MM.1S (cell line): ENCODE data around the gene STAT3.
"Not testable (repeated sequence)": the region's sequence is repeated elsewhere in the genome, so short reads cannot be mapped to it uniquely, and the experiment has no call there.

ENCODE experiments used
- DNase-seq: peaks from one replicate; pipeline ENCODE4 v3.0.0-alpha.2; 2015
- H2AFZ ChIP-seq: fragments of 300-600 bp; sonication (generic); 2 replicates; pipeline ENCODE4 v1.6.0; 2016; ENCODE audit warnings: antibody characterized with exemption, low read length
- H3F3A ChIP-seq: fragments of 300-600 bp; sonication (generic); 2 replicates; pipeline ENCODE4 v1.6.1; 2016; ENCODE audit warnings: mild to moderate bottlenecking, antibody characterized with exemption, low read length, moderate library complexity, mixed read lengths; ENCODE audit not compliant: insufficient read depth
- H3K27ac ChIP-seq: fragments of 300-600 bp; sonication (generic); 2 replicates; pipeline ENCODE4 v1.5.1; 2016; ENCODE audit warnings: mild to moderate bottlenecking, low read length
- H3K27me3 ChIP-seq: fragments of 300-600 bp; sonication (generic); replicated peaks from 2 replicates; pipeline ENCODE4 v1.6.0; 2016; ENCODE audit warnings: low read length; ENCODE audit not compliant: insufficient read depth
- H3K36me3 ChIP-seq: fragments of 300-600 bp; sonication (generic); replicated peaks from 2 replicates; pipeline ENCODE4 v1.6.1; 2016; ENCODE audit warnings: mild to moderate bottlenecking, low read length, mixed read lengths; ENCODE audit not compliant: insufficient read depth
- H3K4me1 ChIP-seq: fragments of 300-600 bp; sonication (generic); 2 replicates; pipeline ENCODE4 v1.6.1; 2016; ENCODE audit warnings: low read length, mixed read lengths
- H3K4me2 ChIP-seq: fragments of 300-600 bp; sonication (generic); 2 replicates; pipeline ENCODE4 v1.6.0; 2016; ENCODE audit warnings: low read depth, low read length
- H3K4me3 ChIP-seq: fragments of 300-600 bp; sonication (generic); 2 replicates; pipeline ENCODE4 v1.5.1; 2016; ENCODE audit warnings: low read length, mixed read lengths
- H3K79me2 ChIP-seq: fragments of 300-600 bp; sonication (generic); 2 replicates; pipeline ENCODE4 v1.6.1; 2016; ENCODE audit warnings: mixed run types, low read length, mixed read lengths
- H3K9ac ChIP-seq: fragments of 300-600 bp; sonication (generic); 2 replicates; pipeline ENCODE4 v1.6.1; 2016; ENCODE audit warnings: low read length, mixed read lengths
- H3K9me2 ChIP-seq: fragments of 300-600 bp; sonication (generic); replicated peaks from 2 replicates; pipeline ENCODE4 v1.6.1; 2016; ENCODE audit warnings: mild to moderate bottlenecking, low read length, mixed read lengths; ENCODE audit not compliant: insufficient read depth
- H3K9me3 ChIP-seq: fragments of 300-600 bp; sonication (generic); replicated peaks from 2 replicates; pipeline ENCODE4 v1.6.1; 2016; ENCODE audit warnings: mild to moderate bottlenecking, low read length, mixed read lengths; ENCODE audit not compliant: insufficient read depth
- H4K20me1 ChIP-seq: fragments of 300-600 bp; sonication (generic); 2 replicates; pipeline ENCODE4 v1.6.1; 2016; ENCODE audit warnings: mild to moderate bottlenecking, low read length, moderate library complexity, mixed read lengths; ENCODE audit not compliant: insufficient read depth
- CTCF ChIP-seq: fragments of 300-600 bp; sonication (generic); IDR thresholded peaks from 2 replicates; pipeline ENCODE4 v1.5.1; 2016; ENCODE audit warnings: antibody characterized with exemption, low read length, mixed read lengths
- EZH2 ChIP-seq: fragments of 300-600 bp; sonication (generic); optimal IDR thresholded peaks from 2 replicates; pipeline ENCODE3; 2017; ENCODE audit warnings: low read depth, mild to moderate bottlenecking, antibody characterized with exemption, low read length, mixed read lengths
- EZH2phosphoT487 ChIP-seq: fragments of 300-600 bp; sonication (generic); IDR thresholded peaks from 2 replicates; pipeline ENCODE4 v1.6.1; 2018; ENCODE audit warnings: antibody characterized with exemption, low read length

The STAT3 gene

GRCh38 chr17:42392692-42393415 is 4.6 kb upstream of the STAT3 start:
- Histone ChIP-seq H3K27me3 (no peaks in the 10 kb centered on the region), H3K9me2 (no peaks in the 10 kb centered on the region), H3K4me2 (no peak overlapping the region), H3K4me3 (no peak overlapping the region), H3K4me1 (0 out of 2 replicates have a peak, but pooled peaks cover 5% of the 10 kb centered on the region), H3K9ac (no peak overlapping the region), H3K27ac (no peak overlapping the region), H3F3A (no peaks in the 10 kb centered on the region), H3K9me3 (no peaks in the 10 kb centered on the region), H3K79me2 (peaks cover 2% of the 10 kb centered on the region), H2AFZ (no peak overlapping the region), H3K36me3 (no peaks in the 10 kb centered on the region), H4K20me1 (no peaks in the 10 kb centered on the region)
- no peak for DNase-seq
- TF ChIP-seq EZH2phosphoT487 (no peak), CTCF (no peak), EZH2 (no peak)

GRCh38 chr17:42391439-42391838 is 3.2 kb upstream of the STAT3 start:
- not testable (repeated sequence) for H3K27ac ChIP-seq, H4K20me1 ChIP-seq, H3F3A ChIP-seq, H3K4me3 ChIP-seq, H3K4me1 ChIP-seq, DNase-seq, H3K9me2 ChIP-seq, H3K9me3 ChIP-seq, H3K9ac ChIP-seq, H2AFZ ChIP-seq, H3K36me3 ChIP-seq, H3K27me3 ChIP-seq, H3K4me2 ChIP-seq
- H3K79me2 ChIP-seq, result peaks cover 17% of the 10 kb centered on the region

GRCh38 chr17:42389899-42390298 is 1.7 kb upstream of the STAT3 start:
- Histone ChIP-seq H3F3A (no peaks in the 10 kb centered on the region), H3K79me2 (peaks cover 30% of the 10 kb centered on the region), H3K4me1 (peaks cover 10% of the 10 kb centered on the region), H3K27me3 (no peaks in the 10 kb centered on the region), H2AFZ (no peak overlapping the region), H3K9ac (no peak overlapping the region), H3K4me3 (no peak overlapping the region), H4K20me1 (no peaks in the 10 kb centered on the region), H3K4me2 (no peak overlapping the region), H3K36me3 (no peaks in the 10 kb centered on the region), H3K9me2 (no peaks in the 10 kb centered on the region), H3K27ac (no peak overlapping the region), H3K9me3 (no peaks in the 10 kb centered on the region)
- DNase-seq, result no peak
- TF ChIP-seq CTCF, result no peak
- TF ChIP-seq EZH2, result no peak
- no peak for TF ChIP-seq EZH2phosphoT487

- Histone ChIP-seq H2AFZ (peak overlapping the region; percentile 77), H3K9ac (peak overlapping the region; percentile 36; the same call in 1 of the 2 replicates), H4K20me1 (no peaks in the 10 kb centered on the region), H3K27me3 (no peaks in the 10 kb centered on the region), H3K9me2 (no peaks in the 10 kb centered on the region), H3K4me3 (peak overlapping the region; percentile 56), H3K36me3 (no peaks in the 10 kb centered on the region), H3K4me2 (peak overlapping the region; percentile 87), H3F3A (no peaks in the 10 kb centered on the region), H3K79me2 (peaks cover 33% of the 10 kb centered on the region), H3K9me3 (no peaks in the 10 kb centered on the region), H3K4me1 (peaks cover 10% of the 10 kb centered on the region), H3K27ac (no peak overlapping the region)
- TF ChIP-seq EZH2phosphoT487, result no peak
- TF ChIP-seq CTCF, result no peak
- TF ChIP-seq EZH2, result no peak
- no peak for DNase-seq
Measured at GRCh38 chr17:42389135-42389417, 834 bp upstream of the STAT3 start.
